Measurements from ENCODE around the gene EIF2B2. TPM values are rescaled to one million over a fixed set of nuclear protein-coding genes. Genes with fewer than 3 reads are reported as not detected.
A peak's percentile ranks its signal among the peaks of the same experiment; 100 is the strongest.

The EIF2B2 gene
- total RNA-seq, 1 experiment from 2014 or later: 154 TPM

- no peak for DNase-seq (ENCODE audit: low read depth)
These were observed 39.3 kb downstream of the EIF2B2 start for GRCh38 chr14:75042035-75042434.

- peak; percentile 84 for DNase-seq (ENCODE audit: low read depth)
These were observed 41.6 kb downstream of the EIF2B2 start for GRCh38 chr14:75044322-75044721.

GRCh38 chr14:75044752-75045151, 42.0 kb downstream of the EIF2B2 start:
- no peak for DNase-seq (ENCODE audit: low read depth)

- DNase-seq (ENCODE audit: low read depth): no peak
These were observed 43.6 kb downstream of the EIF2B2 start for GRCh38 chr14:75046275-75046674.

- DNase-seq (ENCODE audit: low read depth): peak; percentile 28
These were observed 44.2 kb downstream of the EIF2B2 start for GRCh38 chr14:75046899-75047298.

GRCh38 chr14:75047506-75047905, 44.8 kb downstream of the EIF2B2 start:
- DNase-seq (ENCODE audit: low read depth): no peak

GRCh38 chr14:75048101-75048500, 45.4 kb downstream of the EIF2B2 start:
- no peak for DNase-seq (ENCODE audit: low read depth)

GRCh38 chr14:75049136-75049535, 46.4 kb downstream of the EIF2B2 start:
- DNase-seq (ENCODE audit: low read depth): no peak

GRCh38 chr14:75049731-75050201, 47.0 kb downstream of the EIF2B2 start:
- no peak for DNase-seq (ENCODE audit: low read depth)

- DNase-seq (ENCODE audit: low read depth): peak; percentile 56
These were observed 48.3 kb downstream of the EIF2B2 start, which contains the start of gene MLH3 for GRCh38 chr14:75050852-75051555. Gene MLH3, minus strand, starts transcription at chr14:75051467. Its CDS starts 1,812 bp downstream, at chr14:75049655.

GRCh38 chr14:75051556-75051899, 48.8 kb downstream of the EIF2B2 start:
- no peak for DNase-seq (ENCODE audit: low read depth)

GRCh38 chr14:75053396-75054291, 50.9 kb downstream of the EIF2B2 start:
- no peak for DNase-seq (ENCODE audit: low read depth)

- DNase-seq (ENCODE audit: low read depth): no peak
These were observed 51.7 kb downstream of the EIF2B2 start for GRCh38 chr14:75054421-75054820.

GRCh38 chr14:75059642-75060041, 56.9 kb downstream of the EIF2B2 start:
- no peak for DNase-seq (ENCODE audit: low read depth)

GRCh38 chr14:75060420-75060819, 57.7 kb downstream of the EIF2B2 start:
- no peak for DNase-seq (ENCODE audit: low read depth)

Small RNAs within 50 kb of the gene (small RNA-seq; reads per million reads assigned to genes)
- not detected for gene RNU6-689P

Other genes with a start within 250 kb of the EIF2B2 start
- gene YLPM1, start 239.6 kb upstream of the EIF2B2 start, total RNA-seq (2014; rRNA removed; shearing (Covaris generic)): 14.0 and 14.1 TPM in 2 replicates
- 0.03 TPM in 1 of 2 replicates, not detected in the other for gene PROX2, start 126.8 kb upstream of the EIF2B2 start, total RNA-seq (2014; rRNA removed; shearing (Covaris generic))
- gene DLST, start 121.0 kb upstream of the EIF2B2 start, total RNA-seq (2014; rRNA removed; shearing (Covaris generic)): 67.9 and 80.2 TPM in 2 replicates
- gene RPS6KL1, start 79.7 kb upstream of the EIF2B2 start, total RNA-seq (2014; rRNA removed; shearing (Covaris generic)): not detected in 2 replicates
- 74.0 and 76.1 TPM in 2 replicates for gene PGF, start 47.3 kb upstream of the EIF2B2 start, total RNA-seq (2014; rRNA removed; shearing (Covaris generic))
- gene MLH3, start 48.5 kb downstream of the EIF2B2 start, total RNA-seq (2014; rRNA removed; shearing (Covaris generic)): 4.7 and 4.9 TPM in 2 replicates
- gene ACYP1, start 61.1 kb downstream of the EIF2B2 start, total RNA-seq (2014; rRNA removed; shearing (Covaris generic)): 25.9 and 26.4 TPM in 2 replicates
- gene ZC2HC1C, start 66.7 kb downstream of the EIF2B2 start, total RNA-seq (2014; rRNA removed; shearing (Covaris generic)): 1.4 TPM in 1 of 2 replicates, not detected in the other
- 19.5 and 22.0 TPM in 2 replicates for gene NEK9, start 124.1 kb downstream of the EIF2B2 start, total RNA-seq (2014; rRNA removed; shearing (Covaris generic))
- gene TMED10, start 173.7 kb downstream of the EIF2B2 start, total RNA-seq (2014; rRNA removed; shearing (Covaris generic)): 180 and 239 TPM in 2 replicates